Gastroesophageal sphincter (tissue), 4 donors: ENCODE results near the gene SDE2. TPM values are rescaled to one million over a fixed set of nuclear protein-coding genes. Genes with fewer than 3 reads are reported as not detected.
A peak's percentile ranks its signal among the peaks of the same experiment; 100 is the strongest.

ENCODE experiments used
- ATAC-seq: fragments of 150-250 bp; one replicate; pipeline ENCODE4 v1.9.1; 2016; ENCODE audit warnings: mild to moderate bottlenecking, moderate library complexity
- H3K27ac ChIP-seq, 4 donors: fragments of 200-600 bp; sonication (generic) in 3 of 4; 1 replicate in 3 of 4; 2 replicates in 1 of 4; pipeline ENCODE4 v1.5.1; 2016 to 2019
- H3K27me3 ChIP-seq: fragments of 200-600 bp; sonication (generic); one replicate; pipeline ENCODE4 v1.5.1; 2019
- H3K36me3 ChIP-seq, 2 donors: fragments of 200-600 bp; sonication (generic); one replicate each; pipeline ENCODE4 v1.5.1; 2019; ENCODE audit warnings: control low read depth in 1 of 2
- H3K4me1 ChIP-seq, 3 donors: fragments of 200-600 bp; sonication (generic); 1 replicate in 2 of 3; 2 replicates in 1 of 3; pipeline ENCODE4 v1.5.1; 2016 to 2019; ENCODE audit warnings: control low read depth in 2 of 3
- H3K4me3 ChIP-seq, 2 donors: fragments of 200-600 bp; sonication (generic); one replicate each; pipeline ENCODE4 v1.5.1; 2019; ENCODE audit warnings: mild to moderate bottlenecking in 1 of 2, moderate library complexity in 1 of 2
- H3K9me3 ChIP-seq, 3 donors: fragments of 200-600 bp; sonication (generic); one replicate each; pipeline ENCODE4 v1.5.1; 2017 to 2019; ENCODE audit warnings: control low read depth in 2 of 3
- CTCF ChIP-seq, 4 experiments: fragments of 200-600 bp in 2 of 4; fragments of 450-650 bp in 2 of 4; sonication (generic) in 1 of 4; IDR thresholded peaks; one replicate each; pipeline ENCODE4 v1.5.1; 2017 to 2019; ENCODE audit warnings: antibody characterized with exemption in 4 of 4, mild to moderate bottlenecking in 2 of 4, moderate library complexity in 2 of 4
- EP300 ChIP-seq: sonication (generic); formaldehyde crosslinking; IDR thresholded peaks from one replicate; pipeline ENCODE4 v1.6.1; 2017; ENCODE audit warnings: antibody characterized with exemption, mild to moderate bottlenecking
- POLR2A ChIP-seq, 2 donors: fragments of 450-650 bp; IDR thresholded peaks; one replicate each; pipeline ENCODE4 v1.6.1; 2017; ENCODE audit warnings: antibody characterized with exemption in 2 of 2, mild to moderate bottlenecking in 2 of 2, moderate library complexity in 1 of 2
- POLR2AphosphoS5 ChIP-seq: sonication (generic); formaldehyde crosslinking; IDR thresholded peaks from one replicate; pipeline ENCODE4 v1.6.1; 2017; ENCODE audit warnings: antibody characterized with exemption
- WGBS, 2 donors: methylation state at CpG; one replicate each; pipeline ENCODE4 v1.1.5; 2018; ENCODE audit warnings: low coverage in 1 of 2; 5-methylcytosine and 5-hydroxymethylcytosine counted together
- total RNA-seq, 4 donors: library from RNA; depleted of rRNA; stranded (reverse); fragments of >200 nt; gene quantifications; one replicate each; pipeline ENCODE4 v1.1.0, GENCODE V29; 2016

Gene SDE2
- total RNA-seq, 4 donors from 2014 or later, result 15.9 to 23.2 (median 21.2) TPM

- Histone ChIP-seq H3K4me1 (peaks cover 0 to 46% (median 11%) of the 10 kb centered on the region in 3 donors), H3K9me3 (no peaks in the 10 kb centered on the region), H3K27me3 (no peaks in the 10 kb centered on the region), H3K4me3 (no peak overlapping the region), H3K36me3 (peaks cover 0 to 32% of the 10 kb centered on the region in 2 donors), H3K27ac (no peak overlapping the region)
- no peak for ATAC-seq
- WGBS, 2 donors, result 38 to 48% methylated on average over 3 to 5 of the region's 5 CpGs
- TF ChIP-seq EP300 (no peak), POLR2A (IDR thresholded peaks at IDR 0.05) (no peak), CTCF (IDR thresholded peaks at IDR 0.05) (no peak), POLR2AphosphoS5 (no peak)
These were observed 2.1 kb downstream of the SDE2 start for GRCh38 chr1:225996946-225997545.

GRCh38 chr1:225995919-225996864, 3.0 kb downstream of the SDE2 start:
- peaks cover 0 to 40% of the 10 kb centered on the region in 2 donors for H3K36me3 ChIP-seq
- no peak overlapping the region for H3K27ac ChIP-seq
- peaks cover 0 to 46% (median 11%) of the 10 kb centered on the region in 3 donors for H3K4me1 ChIP-seq
- H3K4me3 ChIP-seq, result no peak overlapping the region
- H3K27me3 ChIP-seq, result no peaks in the 10 kb centered on the region
- no peak for TF ChIP-seq EP300
- no peak for ATAC-seq
- H3K9me3 ChIP-seq, result no peaks in the 10 kb centered on the region
- WGBS, 2 donors, result 41 to 61% methylated on average over 3 to 4 of the region's 4 CpGs

DNA sequence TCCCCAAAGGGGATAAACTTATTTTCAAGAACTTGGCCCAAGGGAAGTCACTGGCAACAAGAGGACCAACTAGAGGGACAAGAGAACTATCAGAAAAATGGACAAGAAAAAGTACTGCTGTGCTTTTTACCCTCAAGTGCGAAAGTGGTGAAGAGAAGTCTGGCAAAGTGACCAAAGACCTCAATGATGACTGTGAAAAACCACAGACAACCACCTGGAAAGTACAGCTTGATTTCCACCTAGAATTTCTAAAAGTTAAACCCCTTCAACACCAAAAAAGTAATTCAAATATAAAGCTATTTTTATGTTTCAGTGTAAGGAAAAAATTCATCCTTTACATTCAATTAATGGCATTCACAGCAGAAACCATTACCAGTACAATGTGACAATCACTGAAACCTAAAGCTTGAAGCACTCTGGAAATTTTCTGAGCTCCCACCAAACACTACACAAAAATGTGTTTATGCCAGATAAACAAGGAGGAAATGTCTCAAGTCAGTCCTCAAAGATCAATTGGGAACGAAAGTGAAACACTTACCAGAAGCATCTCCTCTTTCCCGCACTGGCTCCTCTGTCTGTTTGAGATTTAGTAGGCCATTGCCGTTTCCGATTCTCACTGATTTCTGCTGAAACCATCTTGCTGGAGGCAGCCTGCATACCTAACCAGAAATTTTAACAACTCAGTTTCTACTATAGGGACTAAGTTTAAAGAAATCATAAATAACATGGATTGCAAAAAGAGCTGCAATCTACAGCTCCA, 8.3 kb downstream of the SDE2 start:
- no peak for ATAC-seq
- TF ChIP-seq CTCF (IDR thresholded peaks at IDR 0.05) (no peak), POLR2AphosphoS5 (no peak)
- WGBS, 2 donors, result 79 to 83% methylated on average over 5 of the region's 5 CpGs

GRCh38 chr1:225987491-225988316, 11.4 kb downstream of the SDE2 start:
- H3K4me1 ChIP-seq, result peaks cover 0 to 13% (median 0%) of the 10 kb centered on the region in 3 donors
- no peak overlapping the region for H3K4me3 ChIP-seq
- H3K36me3 ChIP-seq, result peaks cover 0 to 99% of the 10 kb centered on the region in 2 donors
- no peaks in the 10 kb centered on the region for H3K9me3 ChIP-seq
- TF ChIP-seq CTCF (IDR thresholded peaks at IDR 0.05) (peak; percentile 54 to 74 (median 64)), POLR2AphosphoS5 (no peak), POLR2A (IDR thresholded peaks at IDR 0.05) (no peak)
- no peak for ATAC-seq
- peak overlapping the region in 1 of 4 donors; percentile 25 for H3K27ac ChIP-seq
- WGBS, 2 donors, result 74 to 75% methylated on average over 4 to 7 of the region's 7 CpGs
- no peaks in the 10 kb centered on the region for H3K27me3 ChIP-seq

More for the DNA sequence above, 8.3 kb downstream of the SDE2 start:
- Histone ChIP-seq H3K27ac (no peak overlapping the region), H3K27me3 (no peaks in the 10 kb centered on the region), H3K4me3 (no peak overlapping the region), H3K4me1 (peaks cover 0 to 18% (median 0%) of the 10 kb centered on the region in 3 donors), H3K36me3 (peaks cover 0 to 92% of the 10 kb centered on the region in 2 donors), H3K9me3 (no peaks in the 10 kb centered on the region)
